RWPE2 (cell line): ENCODE results near the gene NR6A1.

Experiments
- ATAC-seq: fragments of 200-7000 bp; cut with Tn5 transposase; 3 replicates; pipeline ENCODE4 v1.9.1; 2021; ENCODE audit warnings: low read depth
- DNase-seq: peaks from one replicate; pipeline ENCODE4 v3.0.0-alpha.2; 2020; ENCODE audit warnings: low spot score
- H3K27ac ChIP-seq: fragments of 450-650 bp; 2 replicates; pipeline ENCODE4 v1.5.1; 2017; ENCODE audit warnings: mild to moderate bottlenecking; ENCODE audit not compliant: poor library complexity, severe bottlenecking
- H3K27me3 ChIP-seq: fragments of 250-450 bp; sonication (Bioruptor Pico); 2 replicates; pipeline ENCODE4 v1.5.1; 2021; ENCODE audit warnings: mild to moderate bottlenecking, moderate library complexity; ENCODE audit not compliant: insufficient read depth, poor library complexity, severe bottlenecking
- H3K36me3 ChIP-seq: fragments of 250-450 bp; sonication (Bioruptor Pico); 2 replicates; pipeline ENCODE4 v1.5.1; 2020; ENCODE audit warnings: low read depth, mild to moderate bottlenecking, moderate library complexity
- H3K4me1 ChIP-seq: fragments of 250-450 bp; sonication (Bioruptor Pico); 2 replicates; pipeline ENCODE4 v1.5.1; 2021; ENCODE audit warnings: mild to moderate bottlenecking, moderate library complexity; ENCODE audit not compliant: insufficient read depth, poor library complexity, severe bottlenecking
- H3K4me3 ChIP-seq: fragments of 250-450 bp; sonication (Bioruptor Pico); 2 replicates; pipeline ENCODE4 v1.5.1; 2021; ENCODE audit warnings: mild to moderate bottlenecking, moderate library complexity; ENCODE audit not compliant: severe bottlenecking
- H3K9me3 ChIP-seq: fragments of 250-450 bp; sonication (Bioruptor Pico); 2 replicates; pipeline ENCODE4 v1.5.1; 2021; ENCODE audit warnings: mild to moderate bottlenecking, moderate library complexity; ENCODE audit not compliant: severe bottlenecking
- TF ChIP-seq, protein P1 (sequence below): fragments of 450-650 bp; IDR thresholded peaks from one replicate; pipeline ENCODE4 v1.5.1; 2017; ENCODE audit warnings: mild to moderate bottlenecking, moderate library complexity; ENCODE audit not compliant: poor library complexity, severe bottlenecking

The NR6A1 gene

DNA sequence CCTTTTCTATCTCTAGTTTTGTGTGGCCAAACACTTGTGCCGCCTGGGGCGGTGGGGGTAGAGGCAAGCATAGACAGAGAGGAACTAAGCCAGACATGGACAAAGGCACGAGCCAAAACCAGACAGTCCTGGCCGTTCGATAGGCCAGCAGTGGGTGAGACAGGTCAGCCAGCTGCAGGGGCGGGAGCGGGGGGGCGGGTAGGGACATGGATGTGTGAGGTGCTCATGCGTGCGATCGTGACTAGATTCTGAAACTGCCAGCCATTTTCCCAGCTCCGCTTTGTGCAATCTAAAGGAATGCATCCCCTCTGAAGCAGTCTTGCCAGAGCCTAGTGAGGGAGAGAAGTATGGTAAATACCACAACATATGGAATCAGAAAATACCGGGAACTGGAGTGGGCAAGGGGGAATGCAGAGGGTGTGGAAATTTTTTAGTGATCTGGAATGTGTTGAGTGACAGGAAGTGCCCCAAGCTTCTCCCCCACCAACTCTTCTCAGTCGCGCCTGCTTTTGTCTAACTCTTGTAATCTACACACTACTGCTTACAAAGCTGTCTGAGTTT is 111.9 kb downstream of the NR6A1 start:
- H3K27me3 ChIP-seq: no peaks in the 10 kb centered on the region
- peak overlapping the region; percentile 100 for H3K27ac ChIP-seq
- H3K4me3 ChIP-seq: peak overlapping the region; percentile 43
- DNase-seq (peak; percentile 93), ATAC-seq (peak; percentile 77)
- H3K36me3 ChIP-seq: no peaks in the 10 kb centered on the region; the same call in 1 of the 2 replicates
- H3K9me3 ChIP-seq: no peaks in the 10 kb centered on the region
- TF ChIP-seq, protein P1, sequence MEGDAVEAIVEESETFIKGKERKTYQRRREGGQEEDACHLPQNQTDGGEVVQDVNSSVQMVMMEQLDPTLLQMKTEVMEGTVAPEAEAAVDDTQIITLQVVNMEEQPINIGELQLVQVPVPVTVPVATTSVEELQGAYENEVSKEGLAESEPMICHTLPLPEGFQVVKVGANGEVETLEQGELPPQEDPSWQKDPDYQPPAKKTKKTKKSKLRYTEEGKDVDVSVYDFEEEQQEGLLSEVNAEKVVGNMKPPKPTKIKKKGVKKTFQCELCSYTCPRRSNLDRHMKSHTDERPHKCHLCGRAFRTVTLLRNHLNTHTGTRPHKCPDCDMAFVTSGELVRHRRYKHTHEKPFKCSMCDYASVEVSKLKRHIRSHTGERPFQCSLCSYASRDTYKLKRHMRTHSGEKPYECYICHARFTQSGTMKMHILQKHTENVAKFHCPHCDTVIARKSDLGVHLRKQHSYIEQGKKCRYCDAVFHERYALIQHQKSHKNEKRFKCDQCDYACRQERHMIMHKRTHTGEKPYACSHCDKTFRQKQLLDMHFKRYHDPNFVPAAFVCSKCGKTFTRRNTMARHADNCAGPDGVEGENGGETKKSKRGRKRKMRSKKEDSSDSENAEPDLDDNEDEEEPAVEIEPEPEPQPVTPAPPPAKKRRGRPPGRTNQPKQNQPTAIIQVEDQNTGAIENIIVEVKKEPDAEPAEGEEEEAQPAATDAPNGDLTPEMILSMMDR: no peak
- H3K4me1 ChIP-seq: peaks cover 27% of the 10 kb centered on the region

DNA sequence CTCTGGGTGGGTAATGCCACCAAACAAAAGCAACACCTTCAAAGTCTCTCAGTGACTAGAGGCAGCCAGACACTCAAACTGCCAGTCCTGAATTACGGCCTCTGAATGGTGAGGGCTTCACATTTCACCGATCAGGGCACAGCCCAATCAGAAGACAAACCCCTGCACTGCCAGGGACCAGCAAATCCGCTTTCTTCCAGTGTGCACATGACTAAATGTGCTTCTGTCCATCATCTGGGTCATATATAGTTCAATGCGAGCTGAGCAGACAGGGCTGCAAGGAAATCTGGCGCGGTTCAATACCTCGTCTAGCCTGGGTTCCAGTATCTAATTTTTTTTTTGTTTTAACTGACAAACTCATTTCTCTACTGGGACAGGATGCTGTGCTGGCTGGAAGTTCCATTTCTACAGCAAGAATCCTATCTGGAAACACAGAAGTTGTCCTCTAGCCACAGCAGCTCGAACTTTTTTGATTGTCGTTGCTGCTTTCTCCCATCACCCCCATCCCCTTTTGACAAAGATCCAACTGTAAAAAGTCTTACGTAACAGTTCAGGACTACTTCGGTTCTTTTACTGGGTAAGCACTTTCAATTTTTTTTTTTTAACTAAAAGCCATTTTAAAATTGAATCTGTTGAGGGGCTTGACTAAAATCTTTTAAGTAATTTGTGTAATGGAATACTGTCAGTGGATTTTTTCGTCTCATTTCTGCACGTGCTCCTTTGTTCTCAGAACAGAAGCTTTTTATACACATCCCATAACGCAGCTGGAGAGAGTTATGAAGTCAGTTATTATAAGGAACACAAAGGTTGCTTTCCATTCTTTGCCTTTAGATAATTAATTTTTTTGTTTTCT is 112.7 kb downstream of the NR6A1 start:
- Histone ChIP-seq H3K4me3 (peak overlapping the region; percentile 43), H3K9me3 (no peaks in the 10 kb centered on the region), H3K36me3 (no peaks in the 10 kb centered on the region), H3K4me1 (peaks cover 27% of the 10 kb centered on the region), H3K27me3 (no peaks in the 10 kb centered on the region), H3K27ac (peak overlapping the region; percentile 100)
- TF ChIP-seq, protein P1: no peak
- DNase-seq (peak; percentile 87), ATAC-seq (peak; percentile 90)

DNA sequence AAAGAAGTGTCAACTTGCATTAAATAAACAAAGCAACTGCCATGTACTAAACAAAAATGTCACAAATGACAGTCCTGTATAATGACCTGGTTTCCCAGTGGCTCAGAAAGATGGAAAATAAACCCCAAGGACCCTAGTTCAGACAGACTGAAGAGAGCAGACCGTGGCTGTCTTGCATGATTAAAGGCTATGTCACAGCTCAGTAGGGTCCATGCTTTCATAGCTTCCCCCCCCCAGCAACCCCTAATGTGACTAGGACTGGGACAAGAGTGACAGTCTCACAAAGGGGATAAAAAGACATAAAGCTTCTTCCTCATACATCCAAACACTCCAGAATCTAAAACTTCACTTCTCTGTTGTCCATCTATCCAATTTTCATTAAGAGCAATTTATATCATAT is 113.6 kb downstream of the NR6A1 start:
- no peaks in the 10 kb centered on the region for H3K36me3 ChIP-seq
- H3K27me3 ChIP-seq: no peaks in the 10 kb centered on the region
- peaks cover 29% of the 10 kb centered on the region for H3K4me1 ChIP-seq
- DNase-seq: no peak
- H3K4me3 ChIP-seq: no peak overlapping the region
- TF ChIP-seq, protein P1: no peak
- peak overlapping the region; percentile 100 for H3K27ac ChIP-seq
- no peaks in the 10 kb centered on the region for H3K9me3 ChIP-seq
- ATAC-seq: no peak

DNA sequence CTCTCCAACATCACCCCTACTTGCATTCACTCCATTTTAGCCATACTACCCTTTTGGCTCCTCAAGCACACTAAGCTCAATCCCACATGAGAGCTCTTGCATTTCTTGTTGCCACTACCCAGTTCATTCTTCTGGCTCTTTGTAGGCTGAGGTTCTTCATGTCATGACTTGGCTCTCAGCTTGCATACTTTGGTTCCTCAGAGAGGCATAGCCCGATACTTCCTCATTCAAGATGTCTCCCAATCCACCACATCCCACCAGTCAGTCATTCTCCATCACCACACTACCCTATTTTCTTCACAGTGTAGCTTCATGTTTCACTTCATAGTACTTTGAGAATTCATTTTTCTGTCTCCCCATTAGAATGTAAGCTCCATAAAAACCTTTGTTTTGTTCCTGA is 116.7 kb downstream of the NR6A1 start:
- Histone ChIP-seq H3K27me3 (no peaks in the 10 kb centered on the region), H3K4me1 (peaks cover 24% of the 10 kb centered on the region), H3K9me3 (no peaks in the 10 kb centered on the region), H3K36me3 (no peaks in the 10 kb centered on the region), H3K27ac (no peak overlapping the region), H3K4me3 (no peak overlapping the region)
- DNase-seq (no peak), ATAC-seq (no peak)
- TF ChIP-seq, protein P1: no peak
